ENCODE data around the gene TACR1. TPM values are rescaled to one million over a fixed set of nuclear protein-coding genes. Genes with fewer than 3 reads are reported as not detected.
"Not testable (repeated sequence)": the region's sequence is repeated elsewhere in the genome, so short reads cannot be mapped to it uniquely, and the experiment has no call there.

Gene TACR1, protein sequence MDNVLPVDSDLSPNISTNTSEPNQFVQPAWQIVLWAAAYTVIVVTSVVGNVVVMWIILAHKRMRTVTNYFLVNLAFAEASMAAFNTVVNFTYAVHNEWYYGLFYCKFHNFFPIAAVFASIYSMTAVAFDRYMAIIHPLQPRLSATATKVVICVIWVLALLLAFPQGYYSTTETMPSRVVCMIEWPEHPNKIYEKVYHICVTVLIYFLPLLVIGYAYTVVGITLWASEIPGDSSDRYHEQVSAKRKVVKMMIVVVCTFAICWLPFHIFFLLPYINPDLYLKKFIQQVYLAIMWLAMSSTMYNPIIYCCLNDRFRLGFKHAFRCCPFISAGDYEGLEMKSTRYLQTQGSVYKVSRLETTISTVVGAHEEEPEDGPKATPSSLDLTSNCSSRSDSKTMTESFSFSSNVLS
- not detected for total RNA-seq

DNA sequence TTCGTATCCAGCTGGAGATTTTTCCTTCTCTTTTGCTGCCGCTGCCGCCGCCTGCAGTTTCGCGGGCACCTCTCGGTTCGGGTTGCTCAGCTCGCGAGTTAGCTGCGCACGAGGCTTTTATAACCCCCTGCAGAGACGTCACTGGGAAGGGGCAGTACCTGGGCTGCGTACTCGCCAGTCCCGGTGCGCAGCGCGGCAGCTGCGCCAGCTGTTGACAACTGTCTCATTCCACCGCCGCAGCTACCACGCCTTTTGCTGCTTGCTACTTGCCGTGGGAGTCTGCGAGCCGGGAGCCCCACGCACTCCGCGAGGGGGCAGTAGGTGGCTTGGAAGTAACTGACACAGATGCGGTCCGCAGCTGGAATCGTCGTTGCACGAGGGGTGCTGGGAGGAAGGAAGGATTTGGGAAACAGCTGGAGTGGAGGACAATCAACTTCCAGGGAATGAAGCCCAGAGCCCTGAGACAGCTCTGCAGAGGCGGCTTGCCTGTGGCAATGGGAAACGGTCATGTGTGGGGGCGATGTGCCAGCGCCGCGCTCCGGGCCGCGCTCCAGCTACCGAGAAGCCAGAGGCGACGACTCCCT lies at the start of gene TACR1:
TSS of gene TACR1 (minus strand) at position 93 of the 584 bp plus-strand sequence. CDS start 586 bp downstream, outside the sequence.
- ChIA-PET CTCF (interaction anchor here (1.1 to 1.3 kb wide), 3 partner anchors 10 to 281 kb away, joined by 3 read pairs; no protein-coding TSS in a partner anchor), POLR2A (no interaction called here)
- Mint-ChIP-seq H3K27me3 (peaks cover 72% of the 10 kb centered on the region), H3K4me3 (no peak within 1 kb of the TSS), H3K9me3 (no peaks in the 10 kb centered on the region), H3K36me3 (ENCODE audit: low read depth) (no peaks in the 10 kb centered on the region), H3K27ac (no peak within 1 kb of the TSS), H3K4me1 (peaks cover 4% of the 10 kb centered on the region)
- peak; percentile 61 for DNase-seq

DNA sequence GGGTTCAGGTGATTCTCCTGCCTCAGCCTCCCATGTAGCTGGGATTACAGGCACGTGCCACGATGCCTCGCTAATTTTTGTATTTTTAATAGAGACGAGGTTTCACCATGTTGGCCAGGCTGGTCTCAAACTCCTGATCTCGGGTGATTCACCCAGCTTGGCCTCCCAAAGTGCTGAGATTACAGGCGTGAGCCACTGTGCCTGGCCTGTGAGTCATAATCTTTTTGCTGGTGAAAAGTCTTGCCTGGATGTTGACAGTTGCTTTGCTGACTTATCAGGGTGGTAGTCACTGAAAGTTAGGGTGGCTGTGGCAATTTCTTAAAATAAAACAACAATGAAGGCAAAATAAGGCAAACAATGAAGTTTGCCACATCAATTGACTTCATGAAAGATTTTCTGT lies 49.3 kb upstream of the TACR1 start:
- H3K4me3 Mint-ChIP-seq; H3K36me3 Mint-ChIP-seq (ENCODE audit: low read depth); CTCF ChIA-PET; H3K4me1 Mint-ChIP-seq; POLR2A ChIA-PET; H3K27me3 Mint-ChIP-seq; H3K9me3 Mint-ChIP-seq; DNase-seq; H3K27ac Mint-ChIP-seq: not testable (repeated sequence)

DNA sequence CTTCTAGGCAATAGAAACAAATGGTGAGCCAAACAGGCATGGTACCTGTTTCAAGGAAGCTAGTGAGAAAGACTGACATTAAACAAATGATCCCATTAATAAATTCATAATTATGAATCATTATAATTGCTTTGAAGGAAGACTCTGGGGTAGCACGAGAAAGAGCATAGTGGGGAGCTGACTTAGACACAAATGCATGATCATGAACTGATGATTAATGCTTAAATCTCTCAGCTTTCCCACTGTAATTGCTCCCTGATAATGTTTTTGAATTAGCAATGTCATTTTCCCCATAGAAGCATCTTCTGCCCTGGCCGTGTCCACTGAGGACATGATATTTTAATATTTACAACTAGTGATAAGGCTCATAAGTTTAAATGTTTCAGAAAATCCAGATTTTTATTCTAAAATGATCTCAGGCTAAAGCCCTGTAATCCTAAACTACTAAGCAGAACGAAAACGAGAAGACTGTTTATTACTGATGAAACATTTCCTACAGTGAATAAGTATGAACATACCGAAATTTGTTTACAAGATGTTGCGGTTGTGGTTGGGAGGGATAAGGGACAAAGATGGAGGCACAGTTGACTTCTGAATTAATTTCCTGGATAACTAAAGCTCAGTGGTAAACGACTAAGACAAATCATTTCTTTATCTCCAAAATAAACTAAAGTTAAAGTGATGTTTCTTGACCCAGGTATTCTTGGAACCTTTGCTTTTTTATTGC lies 47.3 kb upstream of the TACR1 start:
- Mint-ChIP-seq H3K4me1 (no peaks in the 10 kb centered on the region), H3K36me3 (ENCODE audit: low read depth) (no peaks in the 10 kb centered on the region), H3K9me3 (peaks cover 3% of the 10 kb centered on the region), H3K4me3 (no peak overlapping the region), H3K27me3 (no peaks in the 10 kb centered on the region), H3K27ac (no peak overlapping the region)
- POLR2A ChIA-PET, result no interaction called here
- CTCF ChIA-PET, result no interaction called here
- DNase-seq, result no peak

DNA sequence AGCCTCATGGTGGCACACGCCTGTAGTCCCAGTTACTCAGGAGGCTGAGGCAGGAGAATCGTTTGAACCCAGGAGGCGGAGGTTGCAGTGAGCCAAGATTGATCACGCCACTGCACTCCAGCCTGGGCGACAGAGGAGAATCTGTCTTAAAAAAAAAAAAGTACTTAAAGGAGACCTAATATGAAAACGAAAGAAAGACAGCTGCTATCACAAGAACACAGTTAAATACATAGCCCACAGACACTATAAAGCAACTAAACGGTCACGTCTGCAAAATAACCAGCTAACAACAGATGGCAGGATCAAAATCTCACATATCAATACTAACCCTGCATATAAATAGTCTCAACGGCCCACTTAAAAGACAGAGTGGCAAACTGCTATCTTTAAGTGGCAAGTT lies 43.9 kb upstream of the TACR1 start:
- no peak overlapping the region for H3K4me3 Mint-ChIP-seq
- H3K27me3 Mint-ChIP-seq, result no peaks in the 10 kb centered on the region
- no peak for DNase-seq
- no peaks in the 10 kb centered on the region for H3K4me1 Mint-ChIP-seq
- no peaks in the 10 kb centered on the region for H3K9me3 Mint-ChIP-seq
- ChIA-PET CTCF (interaction anchor here (1.5 kb wide), 1 partner anchor 43 kb away, joined by 3 read pairs; the partner anchor contains the start of gene TACR1), POLR2A (no interaction called here)
- no peak overlapping the region for H3K27ac Mint-ChIP-seq
- H3K36me3 Mint-ChIP-seq (ENCODE audit: low read depth), result no peaks in the 10 kb centered on the region

DNA sequence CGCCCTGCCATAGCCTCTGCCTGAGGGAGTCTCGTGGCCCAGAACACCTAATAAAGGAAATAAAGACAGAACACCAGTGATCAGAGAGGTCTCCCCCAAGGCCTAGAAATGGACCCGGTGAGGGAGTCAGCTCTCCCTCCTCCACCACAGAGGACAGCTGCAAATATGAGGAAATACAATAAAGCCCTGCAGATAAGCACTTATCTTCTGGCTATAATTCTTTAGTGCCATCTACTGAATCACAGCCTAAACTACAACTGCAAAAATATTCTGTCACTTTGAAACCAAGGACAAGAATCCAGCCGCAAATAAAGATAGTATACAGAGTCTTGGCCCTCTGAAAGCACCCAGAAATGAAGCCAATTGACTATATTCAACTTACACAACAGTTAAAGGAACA lies 42.4 kb upstream of the TACR1 start:
- Mint-ChIP-seq H3K4me3 (no peak overlapping the region), H3K27me3 (no peaks in the 10 kb centered on the region)
- DNase-seq, result no peak

DNA sequence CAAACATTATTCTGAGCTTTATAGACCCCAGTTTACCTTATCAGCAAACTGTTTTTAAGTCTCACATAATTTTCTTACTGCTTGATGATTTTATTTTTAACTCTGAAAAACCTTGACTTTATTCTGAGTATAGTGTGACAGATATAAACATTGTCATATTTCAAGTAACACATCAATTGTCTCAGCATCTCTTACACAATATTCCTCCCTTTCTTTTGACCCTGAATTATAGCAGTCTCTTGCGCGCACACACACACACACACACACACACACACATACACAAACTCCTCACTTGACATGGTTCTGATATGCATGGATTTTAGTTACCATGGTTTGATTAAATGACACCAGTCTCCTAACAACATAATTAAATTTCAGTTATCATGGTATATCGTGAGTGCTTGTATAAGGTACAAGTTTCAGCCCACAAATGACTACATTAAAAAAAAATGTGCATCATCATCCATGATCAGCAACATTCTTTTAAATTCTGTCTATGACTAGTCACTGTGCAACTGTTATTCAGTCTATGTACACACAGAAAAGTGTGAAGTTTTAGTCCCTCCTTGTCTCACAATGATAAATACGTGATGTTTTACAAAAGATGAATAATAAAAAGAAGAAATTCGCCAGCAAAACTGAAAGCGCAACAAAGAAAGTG lies 39.5 kb upstream of the TACR1 start:
- Mint-ChIP-seq H3K4me1 (no peaks in the 10 kb centered on the region), H3K36me3 (ENCODE audit: low read depth) (no peaks in the 10 kb centered on the region), H3K27me3 (no peaks in the 10 kb centered on the region), H3K4me3 (no peak overlapping the region), H3K9me3 (no peaks in the 10 kb centered on the region), H3K27ac (no peak overlapping the region)
- CTCF ChIA-PET, result no interaction called here
- no peak for DNase-seq
- POLR2A ChIA-PET, result interaction anchor here (0.6 kb wide), 1 partner anchor 176 kb away, joined by 3 read pairs; no protein-coding TSS in a partner anchor

More for the DNA sequence above, 42.4 kb upstream of the TACR1 start:
- no peaks in the 10 kb centered on the region for H3K4me1 Mint-ChIP-seq
- H3K27ac Mint-ChIP-seq, result no peak overlapping the region
- ChIA-PET POLR2A (no interaction called here), CTCF (interaction anchor here (0.7 kb wide), 1 partner anchor 29 kb away, joined by 3 read pairs; no protein-coding TSS in a partner anchor)
- no peaks in the 10 kb centered on the region for H3K36me3 Mint-ChIP-seq (ENCODE audit: low read depth)
- H3K9me3 Mint-ChIP-seq, result no peaks in the 10 kb centered on the region

DNA sequence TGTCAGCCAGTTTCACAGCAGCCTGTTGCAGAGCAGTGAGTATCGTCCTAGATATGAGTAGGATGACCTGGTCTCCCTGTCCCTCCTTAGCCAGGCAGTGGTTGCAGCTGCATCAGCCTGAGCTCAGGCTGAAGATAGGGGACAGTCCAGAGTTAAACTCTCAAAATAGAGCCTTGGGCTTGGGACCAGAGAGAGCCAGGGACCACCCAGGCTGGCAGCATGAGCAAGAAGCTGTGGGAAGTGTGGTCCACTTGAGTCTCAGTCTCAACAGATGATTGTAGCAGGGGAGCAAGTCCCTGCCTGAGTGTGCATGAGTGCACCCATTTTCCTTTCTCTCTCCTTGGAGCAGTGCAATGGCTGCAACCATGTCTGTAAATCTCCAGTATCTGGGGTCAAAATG lies 38.0 kb upstream of the TACR1 start:
- Mint-ChIP-seq H3K9me3 (no peaks in the 10 kb centered on the region), H3K4me1 (no peaks in the 10 kb centered on the region), H3K27ac (no peak overlapping the region), H3K36me3 (ENCODE audit: low read depth) (no peaks in the 10 kb centered on the region), H3K4me3 (no peak overlapping the region), H3K27me3 (no peaks in the 10 kb centered on the region)
- ChIA-PET POLR2A (no interaction called here), CTCF (no interaction called here)
- no peak for DNase-seq

DNA sequence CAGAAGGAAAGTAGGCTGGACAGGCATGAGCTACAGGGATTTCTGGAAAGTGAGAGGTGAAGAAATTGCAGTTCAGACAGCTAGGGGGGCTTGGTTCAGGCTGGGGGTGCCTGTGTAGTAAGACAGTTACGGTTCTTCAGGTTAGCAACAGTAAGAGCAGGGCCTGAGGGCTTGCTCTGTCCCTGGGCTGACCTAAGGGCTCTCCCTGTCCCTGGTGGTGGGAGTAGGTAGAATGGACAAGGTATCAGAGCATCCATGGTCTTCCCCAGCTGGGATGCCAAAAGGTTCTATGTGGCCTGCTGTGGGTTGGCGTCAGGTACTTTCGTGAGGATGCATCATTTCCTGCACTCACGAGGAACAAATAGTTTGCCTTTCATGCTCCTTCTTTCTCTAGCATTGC lies 34.6 kb upstream of the TACR1 start:
- H3K27ac Mint-ChIP-seq, result no peak overlapping the region

DNA sequence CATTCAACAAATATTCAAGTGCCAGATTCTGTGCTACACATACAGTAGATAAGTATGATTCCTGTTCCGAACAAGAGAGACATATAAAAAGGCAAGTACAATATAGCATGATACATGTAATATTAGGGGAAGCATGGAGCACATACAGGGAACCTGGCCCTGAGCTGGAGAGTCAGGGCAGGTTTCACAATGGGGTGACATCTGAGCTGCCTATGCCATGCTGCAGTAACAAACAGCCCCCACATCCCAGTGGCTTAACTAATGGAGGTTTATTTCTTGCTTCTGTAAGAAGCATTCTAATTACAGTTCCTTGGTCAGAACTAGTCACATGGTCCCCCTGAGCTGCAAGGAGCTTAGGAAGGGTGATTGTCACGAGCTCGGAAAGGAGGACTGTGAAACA lies 27.3 kb upstream of the TACR1 start:
- CTCF ChIA-PET, result no interaction called here
- Mint-ChIP-seq H3K36me3 (ENCODE audit: low read depth) (no peaks in the 10 kb centered on the region), H3K9me3 (no peaks in the 10 kb centered on the region), H3K27ac (no peak overlapping the region), H3K4me3 (no peak overlapping the region), H3K27me3 (no peaks in the 10 kb centered on the region), H3K4me1 (no peaks in the 10 kb centered on the region)
- POLR2A ChIA-PET, result no interaction called here
- no peak for DNase-seq

More for the DNA sequence above, 34.6 kb upstream of the TACR1 start:
- ChIA-PET CTCF (no interaction called here), POLR2A (no interaction called here)
- no peak for DNase-seq
- Mint-ChIP-seq H3K9me3 (no peaks in the 10 kb centered on the region), H3K36me3 (ENCODE audit: low read depth) (no peaks in the 10 kb centered on the region), H3K4me1 (no peaks in the 10 kb centered on the region), H3K27me3 (no peaks in the 10 kb centered on the region), H3K4me3 (no peak overlapping the region)

DNA sequence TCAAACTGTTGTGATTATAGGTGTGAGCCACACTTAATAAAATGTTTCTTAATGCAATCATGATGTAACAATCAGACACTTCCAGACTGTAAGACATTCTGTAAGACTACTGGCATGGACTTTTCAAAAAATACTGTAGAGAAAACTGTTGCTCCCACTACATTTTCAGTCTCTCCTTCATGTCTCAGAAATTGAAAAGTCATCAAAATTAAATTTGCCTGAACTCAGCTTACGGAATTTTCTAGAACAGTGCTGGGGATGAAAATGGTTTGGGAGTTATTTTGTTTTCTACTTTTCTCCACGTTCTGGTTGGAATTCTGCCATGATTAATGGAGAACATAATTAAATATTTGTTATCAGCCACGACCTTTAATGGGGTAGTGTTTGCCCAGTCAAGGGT lies 26.8 kb upstream of the TACR1 start:
- no peak for DNase-seq
- CTCF ChIA-PET, result no interaction called here
- no peaks in the 10 kb centered on the region for H3K9me3 Mint-ChIP-seq
- H3K4me3 Mint-ChIP-seq, result no peak overlapping the region
- H3K27me3 Mint-ChIP-seq, result no peaks in the 10 kb centered on the region
- H3K36me3 Mint-ChIP-seq (ENCODE audit: low read depth), result no peaks in the 10 kb centered on the region
- no peak overlapping the region for H3K27ac Mint-ChIP-seq
- POLR2A ChIA-PET, result no interaction called here
- no peaks in the 10 kb centered on the region for H3K4me1 Mint-ChIP-seq

DNA sequence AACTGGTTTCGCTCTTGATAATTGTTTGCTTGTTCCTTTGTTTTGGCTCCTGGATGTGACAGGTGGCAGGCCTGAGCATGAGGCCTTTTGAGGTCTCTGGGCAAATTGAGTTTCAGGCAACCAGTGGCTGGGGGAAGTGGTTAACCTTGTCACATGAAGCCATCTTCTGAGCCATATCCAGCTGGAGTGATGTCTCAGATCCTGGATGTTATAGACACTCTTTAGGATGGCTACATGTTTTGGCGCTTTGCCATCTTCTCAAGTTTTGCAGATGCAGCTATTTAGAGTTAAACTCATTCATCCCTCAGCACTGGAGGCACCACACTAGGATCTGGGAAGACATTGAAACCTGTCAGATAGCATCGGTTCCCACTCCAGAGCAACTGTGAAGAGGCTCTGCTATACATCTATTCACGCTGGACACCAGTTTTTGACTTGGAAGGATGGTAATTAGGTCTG lies 25.3 kb upstream of the TACR1 start:
- POLR2A ChIA-PET, result no interaction called here
- H3K27me3 Mint-ChIP-seq, result no peaks in the 10 kb centered on the region
- H3K4me1 Mint-ChIP-seq, result no peaks in the 10 kb centered on the region
- no peak overlapping the region for H3K27ac Mint-ChIP-seq
- no peak overlapping the region for H3K4me3 Mint-ChIP-seq
- CTCF ChIA-PET, result no interaction called here
- no peaks in the 10 kb centered on the region for H3K9me3 Mint-ChIP-seq
- H3K36me3 Mint-ChIP-seq (ENCODE audit: low read depth), result no peaks in the 10 kb centered on the region
- DNase-seq, result no peak

DNA sequence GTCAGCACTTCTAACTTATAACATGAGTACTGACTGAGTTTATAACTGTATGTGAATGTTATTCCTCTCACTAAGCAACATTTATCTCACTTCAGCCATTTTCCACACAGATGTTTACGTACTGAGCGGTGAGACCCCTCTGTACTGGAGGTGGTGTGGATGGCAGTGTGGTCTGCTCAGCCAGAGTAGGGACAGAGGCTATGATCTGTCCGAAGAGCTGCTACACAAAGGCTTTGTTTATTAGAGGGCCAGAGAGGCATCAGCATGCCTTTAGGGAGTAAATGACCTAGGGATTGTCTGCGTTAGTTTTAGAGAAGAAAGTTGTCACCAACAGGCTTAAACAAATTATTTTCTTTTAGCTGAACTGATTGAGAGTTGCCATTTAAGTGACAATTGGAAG lies 23.2 kb upstream of the TACR1 start:
- no peak for DNase-seq
- POLR2A ChIA-PET, result no interaction called here
- Mint-ChIP-seq H3K4me3 (no peak overlapping the region), H3K36me3 (ENCODE audit: low read depth) (no peaks in the 10 kb centered on the region), H3K27ac (no peak overlapping the region), H3K9me3 (no peaks in the 10 kb centered on the region), H3K27me3 (no peaks in the 10 kb centered on the region), H3K4me1 (no peaks in the 10 kb centered on the region)
- CTCF ChIA-PET, result no interaction called here

DNA sequence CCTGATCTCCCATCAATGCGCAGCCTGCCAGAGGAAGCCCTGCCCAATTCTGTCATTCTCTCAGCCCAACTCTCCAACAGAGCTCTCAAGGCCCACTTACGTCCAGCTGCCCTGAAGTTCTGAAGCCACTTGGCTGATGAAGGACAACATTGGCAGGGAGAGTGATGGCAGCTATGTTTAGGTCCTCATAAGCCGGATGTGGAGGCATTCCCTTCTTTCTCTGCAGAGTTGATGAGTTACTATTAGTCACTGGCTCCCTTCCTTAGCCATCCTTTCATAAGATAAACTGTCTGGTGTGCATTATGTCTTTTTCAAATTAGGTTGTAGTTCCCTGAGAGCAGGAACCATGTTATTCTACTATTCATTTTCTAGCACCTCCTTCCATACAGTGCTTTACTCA lies 22.5 kb upstream of the TACR1 start:
- Mint-ChIP-seq H3K9me3 (no peaks in the 10 kb centered on the region), H3K4me3 (no peak overlapping the region), H3K27ac (no peak overlapping the region), H3K27me3 (no peaks in the 10 kb centered on the region), H3K36me3 (ENCODE audit: low read depth) (no peaks in the 10 kb centered on the region), H3K4me1 (no peaks in the 10 kb centered on the region)
- ChIA-PET CTCF (no interaction called here), POLR2A (no interaction called here)
- no peak for DNase-seq
